Astrocyte of the cerebellum (primary cell): ENCODE data around the gene KHNYN.

Experiments used
- DNase-seq: peaks from one replicate; pipeline ENCODE4 v3.0.0-alpha.2; 2011; ENCODE audit warnings: low read depth
- H3K4me3 ChIP-seq: 2 replicates; pipeline ENCODE4 v1.5.1; 2011; ENCODE audit warnings: mild to moderate bottlenecking, low read depth, low read length, moderate library complexity
- CTCF ChIP-seq: IDR thresholded peaks from 2 replicates; pipeline ENCODE4 v1.5.1; 2012; ENCODE audit warnings: low read length, low read depth, moderate library complexity, mild to moderate bottlenecking; ENCODE audit errors: missing control alignments
- in situ Hi-C: cut with HindIII; loops from 2 replicates; pipeline ENCODE4 v1.10.0; 2017; ENCODE audit warnings: low sequenced_read_pairs

The KHNYN gene

GRCh38 chr14:24428628-24429394 lies 943 bp upstream of the KHNYN start:
- no peak for TF ChIP-seq CTCF
- no peak for DNase-seq
- in situ Hi-C loops = no loop called here
- H3K4me3 ChIP-seq = no peak overlapping the region

GRCh38 chr14:24430143-24430681 lies 458 bp downstream of the KHNYN start:
- peak overlapping the region; percentile 74 for H3K4me3 ChIP-seq
- TF ChIP-seq CTCF = no peak
- DNase-seq = peak; percentile 20
- in situ Hi-C loops = loop anchor here (10.0 kb wide), 1 partner anchor 225 kb away; the partner anchor contains the start of gene TSSK4

- DNase-seq = no peak
- in situ Hi-C loops = loop anchor here (10.0 kb wide), 1 partner anchor 226 kb away; the partner anchor contains the start of gene TSSK4
- no peak for TF ChIP-seq CTCF
- peak overlapping the region; percentile 74 for H3K4me3 ChIP-seq
These were observed 1.2 kb downstream of the KHNYN start for GRCh38 chr14:24430682-24431568.

GRCh38 chr14:24431569-24432258 lies 2.0 kb downstream of the KHNYN start:
- in situ Hi-C loops = loop anchor here (10.0 kb wide), 1 partner anchor 227 kb away; the partner anchor contains the start of gene TSSK4
- TF ChIP-seq CTCF = peak; percentile 98
- peak; percentile 81 for DNase-seq
- peak overlapping the region; percentile 74 for H3K4me3 ChIP-seq

GRCh38 chr14:24432259-24433131 lies 2.7 kb downstream of the KHNYN start:
- in situ Hi-C loops = loop anchor here (10.0 kb wide), 1 partner anchor 228 kb away; the partner anchor contains the start of gene TSSK4
- no peak for DNase-seq
- H3K4me3 ChIP-seq = peak overlapping the region; percentile 74
- no peak for TF ChIP-seq CTCF
